ENCODE measurements around the gene HAO2.

Gene HAO2

GRCh38 chr1:119442756-119443155 lies 74.2 kb downstream of the HAO2 start:
- DNase-seq, result no peak

Data from stimulated activated CD4-positive, alpha-beta T cell treated with anti-CD3 and anti-CD28 coated beads, Interleukin-4, amount 100 ng/mL, for 1 hour (primary cell).